Gastroesophageal sphincter (tissue), 4 donors: ENCODE data around the gene RAP1B. TPM values are rescaled to one million over a fixed set of nuclear protein-coding genes. Genes with fewer than 3 reads are reported as not detected.

Experiments used
- ATAC-seq: fragments of 150-250 bp; one replicate; pipeline ENCODE4 v1.9.1; 2016; ENCODE audit warnings: mild to moderate bottlenecking, moderate library complexity
- H3K27ac ChIP-seq, 4 donors: fragments of 200-600 bp; sonication (generic) in 3 of 4; 1 replicate in 3 of 4; 2 replicates in 1 of 4; pipeline ENCODE4 v1.5.1; 2016 to 2019
- H3K27me3 ChIP-seq: fragments of 200-600 bp; sonication (generic); one replicate; pipeline ENCODE4 v1.5.1; 2019
- H3K36me3 ChIP-seq, 2 donors: fragments of 200-600 bp; sonication (generic); one replicate each; pipeline ENCODE4 v1.5.1; 2019; ENCODE audit warnings: control low read depth in 1 of 2
- H3K4me1 ChIP-seq, 3 donors: fragments of 200-600 bp; sonication (generic); 1 replicate in 2 of 3; 2 replicates in 1 of 3; pipeline ENCODE4 v1.5.1; 2016 to 2019; ENCODE audit warnings: control low read depth in 2 of 3
- H3K4me3 ChIP-seq, 2 donors: fragments of 200-600 bp; sonication (generic); one replicate each; pipeline ENCODE4 v1.5.1; 2019; ENCODE audit warnings: mild to moderate bottlenecking in 1 of 2, moderate library complexity in 1 of 2
- H3K9me3 ChIP-seq, 3 donors: fragments of 200-600 bp; sonication (generic); one replicate each; pipeline ENCODE4 v1.5.1; 2017 to 2019; ENCODE audit warnings: control low read depth in 2 of 3
- EP300 ChIP-seq: sonication (generic); formaldehyde crosslinking; IDR thresholded peaks from one replicate; pipeline ENCODE4 v1.6.1; 2017; ENCODE audit warnings: antibody characterized with exemption, mild to moderate bottlenecking
- POLR2A ChIP-seq, 2 donors: fragments of 450-650 bp; IDR thresholded peaks; one replicate each; pipeline ENCODE4 v1.6.1; 2017; ENCODE audit warnings: antibody characterized with exemption in 2 of 2, mild to moderate bottlenecking in 2 of 2, moderate library complexity in 1 of 2
- POLR2AphosphoS5 ChIP-seq: sonication (generic); formaldehyde crosslinking; IDR thresholded peaks from one replicate; pipeline ENCODE4 v1.6.1; 2017; ENCODE audit warnings: antibody characterized with exemption
- WGBS, 2 donors: methylation state at CpG; one replicate each; pipeline ENCODE4 v1.1.5; 2018; ENCODE audit warnings: low coverage in 1 of 2; 5-methylcytosine and 5-hydroxymethylcytosine counted together
- total RNA-seq, 4 donors: library from RNA; depleted of rRNA; stranded (reverse); fragments of >200 nt; gene quantifications; one replicate each; pipeline ENCODE4 v1.1.0, GENCODE V29; 2016
- TF ChIP-seq, protein P1 (sequence below), 4 experiments: fragments of 200-600 bp in 2 of 4; fragments of 450-650 bp in 2 of 4; sonication (generic) in 1 of 4; IDR thresholded peaks; one replicate each; pipeline ENCODE4 v1.5.1; 2017 to 2019; ENCODE audit warnings: antibody characterized with exemption in 4 of 4, mild to moderate bottlenecking in 2 of 4, moderate library complexity in 2 of 4

RAP1B gene
- total RNA-seq = 100 to 1,000 TPM; 131 to 218 (median 205) TPM

DNA sequence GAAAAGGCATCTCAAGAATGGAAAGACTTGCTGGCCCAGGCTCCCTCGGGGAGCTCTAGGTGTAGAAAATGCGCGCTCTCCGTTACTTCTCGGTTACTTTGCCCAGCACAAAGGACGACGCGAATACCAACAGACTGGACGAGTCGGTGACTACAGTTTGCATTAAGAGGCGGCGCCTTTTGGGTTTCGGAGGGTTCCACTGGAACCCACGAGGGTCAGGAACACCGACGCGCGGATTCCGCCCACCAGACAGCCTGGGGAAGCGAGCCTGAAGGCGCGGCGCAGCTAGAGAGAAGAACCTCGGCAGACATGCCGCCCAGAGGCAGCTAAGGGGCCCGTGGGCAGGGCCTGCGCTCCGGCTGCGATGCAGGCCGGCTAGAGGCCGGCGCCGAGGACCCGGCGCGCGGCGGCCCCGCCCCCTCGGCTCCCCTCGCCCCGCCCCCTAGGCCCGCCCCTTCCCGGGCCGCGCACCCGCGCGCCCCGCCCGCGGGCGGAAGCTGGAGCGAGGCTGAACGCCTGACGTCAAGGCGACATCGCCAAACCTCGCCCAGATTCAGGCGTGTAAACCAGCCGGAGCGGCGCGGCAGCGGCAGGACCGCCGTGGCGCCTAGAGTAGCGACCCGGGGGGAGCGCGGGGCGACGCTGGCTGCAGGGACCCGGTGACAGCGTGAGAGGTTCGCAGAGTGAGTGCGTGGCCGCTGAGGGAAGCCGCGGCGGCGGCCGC is at the start of gene RAP1B:
Gene RAP1B, plus strand, starts transcription at position 530 of the 724 bp plus-strand sequence. CDS start 37,826 bp downstream, outside the sequence.
- no peaks in the 10 kb centered on the region for H3K36me3 ChIP-seq
- H3K4me1 ChIP-seq = peaks cover 6 to 44% (median 20%) of the 10 kb centered on the region in 3 donors
- peak; percentile 96 for ATAC-seq
- no peaks in the 10 kb centered on the region for H3K9me3 ChIP-seq
- 0 to 1% methylated on average over 9 to 17 of the region's 84 CpGs for WGBS, 2 donors
- H3K27ac ChIP-seq = peak within 1 kb of the TSS; percentile 96 to 99 (median 98)
- TF ChIP-seq POLR2A (IDR thresholded peaks at IDR 0.05) (peak; percentile 94 to 96), POLR2AphosphoS5 (peak; percentile 99), EP300 (no peak)
- TF ChIP-seq, protein P1, sequence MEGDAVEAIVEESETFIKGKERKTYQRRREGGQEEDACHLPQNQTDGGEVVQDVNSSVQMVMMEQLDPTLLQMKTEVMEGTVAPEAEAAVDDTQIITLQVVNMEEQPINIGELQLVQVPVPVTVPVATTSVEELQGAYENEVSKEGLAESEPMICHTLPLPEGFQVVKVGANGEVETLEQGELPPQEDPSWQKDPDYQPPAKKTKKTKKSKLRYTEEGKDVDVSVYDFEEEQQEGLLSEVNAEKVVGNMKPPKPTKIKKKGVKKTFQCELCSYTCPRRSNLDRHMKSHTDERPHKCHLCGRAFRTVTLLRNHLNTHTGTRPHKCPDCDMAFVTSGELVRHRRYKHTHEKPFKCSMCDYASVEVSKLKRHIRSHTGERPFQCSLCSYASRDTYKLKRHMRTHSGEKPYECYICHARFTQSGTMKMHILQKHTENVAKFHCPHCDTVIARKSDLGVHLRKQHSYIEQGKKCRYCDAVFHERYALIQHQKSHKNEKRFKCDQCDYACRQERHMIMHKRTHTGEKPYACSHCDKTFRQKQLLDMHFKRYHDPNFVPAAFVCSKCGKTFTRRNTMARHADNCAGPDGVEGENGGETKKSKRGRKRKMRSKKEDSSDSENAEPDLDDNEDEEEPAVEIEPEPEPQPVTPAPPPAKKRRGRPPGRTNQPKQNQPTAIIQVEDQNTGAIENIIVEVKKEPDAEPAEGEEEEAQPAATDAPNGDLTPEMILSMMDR (IDR thresholded peaks at IDR 0.05) = peak in 2 of 4 experiments; percentile 2 to 17
- no peaks in the 10 kb centered on the region for H3K27me3 ChIP-seq
- H3K4me3 ChIP-seq = peak within 1 kb of the TSS; percentile 62 to 78

DNA sequence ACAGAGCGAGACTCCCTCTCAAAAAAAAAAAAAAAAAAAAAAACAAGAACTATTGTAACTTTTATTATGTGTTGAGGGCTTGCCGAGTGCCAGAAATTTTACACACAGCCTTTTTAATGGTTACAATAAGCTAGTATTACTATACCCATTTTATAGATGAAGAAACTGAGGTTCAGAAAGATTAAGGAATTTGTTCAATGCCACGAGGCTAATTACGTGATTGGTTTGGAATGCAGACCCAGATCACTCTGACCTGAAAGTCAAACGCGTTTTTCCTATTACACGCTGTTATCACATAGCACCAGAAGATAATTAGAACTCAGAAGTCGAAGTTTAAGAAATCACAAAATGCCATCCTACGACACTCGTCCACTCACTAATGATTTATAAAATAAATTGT is 48.9 kb upstream of the RAP1B start:
- no peak for ATAC-seq
- Histone ChIP-seq H3K27me3 (no peaks in the 10 kb centered on the region), H3K4me3 (no peak overlapping the region), H3K4me1 (peaks cover 0 to 19% (median 5%) of the 10 kb centered on the region in 3 donors), H3K36me3 (no peaks in the 10 kb centered on the region), H3K9me3 (no peaks in the 10 kb centered on the region), H3K27ac (no peak overlapping the region)
- TF ChIP-seq POLR2A (IDR thresholded peaks at IDR 0.05) = no peak
- TF ChIP-seq POLR2AphosphoS5 = no peak
- TF ChIP-seq, protein P1 (IDR thresholded peaks at IDR 0.05) = no peak
- TF ChIP-seq EP300 = no peak
- 78 to 89% methylated on average over 10 of the region's 10 CpGs for WGBS, 2 donors

DNA sequence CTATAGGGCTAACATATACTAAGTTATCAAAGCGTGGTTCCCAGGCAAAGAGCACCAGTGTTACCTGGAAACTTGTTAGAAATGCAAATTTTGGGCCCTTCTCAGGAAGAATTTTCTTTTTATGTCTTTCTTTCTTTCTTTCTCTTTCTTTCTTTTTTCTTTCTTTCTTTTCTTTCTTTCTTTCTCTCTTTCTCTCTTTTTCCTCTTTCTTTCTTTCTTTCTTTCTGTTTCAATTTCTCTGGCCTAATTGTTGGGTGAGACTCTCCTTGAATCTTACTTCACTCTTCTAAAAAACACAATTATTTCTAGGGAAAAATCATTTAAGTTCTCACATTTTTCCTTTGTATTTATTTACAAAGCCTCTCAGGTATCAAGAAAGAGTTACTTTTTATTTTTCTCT is 46.5 kb upstream of the RAP1B start:
- H3K4me3 ChIP-seq = no peak overlapping the region
- H3K27me3 ChIP-seq = no peaks in the 10 kb centered on the region
- H3K27ac ChIP-seq = no peak overlapping the region
- peaks cover 0 to 19% (median 5%) of the 10 kb centered on the region in 3 donors for H3K4me1 ChIP-seq
- ATAC-seq = no peak
- TF ChIP-seq POLR2AphosphoS5 = no peak
- TF ChIP-seq POLR2A (IDR thresholded peaks at IDR 0.05) = no peak
- TF ChIP-seq EP300 = no peak
- TF ChIP-seq, protein P1 (IDR thresholded peaks at IDR 0.05) = no peak
- WGBS, 2 donors = 82% methylated on average over 1 of the region's 1 CpG; no CpG with 5 or more reads in 1 of the 2 donors
- H3K36me3 ChIP-seq = no peaks in the 10 kb centered on the region
- no peaks in the 10 kb centered on the region for H3K9me3 ChIP-seq

DNA sequence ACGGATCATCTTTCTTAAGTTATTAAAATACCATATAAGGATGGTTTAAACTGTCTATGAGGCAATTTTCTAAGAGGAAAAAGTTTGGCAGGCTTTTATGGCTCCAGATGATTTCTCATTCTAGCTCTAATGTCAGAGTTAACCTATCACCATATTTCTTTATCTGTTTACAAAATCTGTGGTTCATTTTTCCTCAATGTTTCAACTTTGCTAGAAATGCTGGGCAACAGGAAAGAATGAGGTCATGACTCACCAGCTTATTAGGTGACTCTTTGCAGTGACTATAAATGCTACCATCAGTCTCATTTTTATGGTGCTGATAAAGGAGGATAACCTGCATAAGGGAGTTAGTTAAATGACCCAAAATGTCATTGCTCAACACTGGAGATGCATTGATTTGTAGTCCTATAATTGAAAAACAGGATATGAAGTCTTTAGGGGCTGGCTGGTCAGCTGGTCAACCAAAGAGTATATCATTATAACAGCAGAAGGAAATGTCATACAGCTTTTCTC is 45.3 kb upstream of the RAP1B start:
- no peak for TF ChIP-seq POLR2A (IDR thresholded peaks at IDR 0.05)
- TF ChIP-seq EP300 = no peak
- TF ChIP-seq POLR2AphosphoS5 = peak; percentile 23
- TF ChIP-seq, protein P1 (IDR thresholded peaks at IDR 0.05) = no peak
- Histone ChIP-seq H3K9me3 (no peaks in the 10 kb centered on the region), H3K36me3 (no peaks in the 10 kb centered on the region), H3K4me3 (no peak overlapping the region), H3K27ac (no peak overlapping the region), H3K4me1 (peaks cover 0 to 13% (median 5%) of the 10 kb centered on the region in 3 donors), H3K27me3 (no peaks in the 10 kb centered on the region)
- 14 to 60% methylated on average over 1 of the region's 1 CpG for WGBS, 2 donors
- ATAC-seq = no peak
